GM11168 (cell line): Measurements from ENCODE around the gene CABLES2.
"Not testable (repeated sequence)": the region's sequence is repeated elsewhere in the genome, so short reads cannot be mapped to it uniquely, and the experiment has no call there.

Experiments used
- in situ Hi-C: fragments of 300-500 bp; cut with MboI; formaldehyde crosslinking; loops from one replicate; pipeline ENCODE4 v1.12.0; 2022; ENCODE audit warnings: low sequenced_read_pairs; ENCODE audit not compliant: unreplicated experiment

CABLES2 gene

DNA sequence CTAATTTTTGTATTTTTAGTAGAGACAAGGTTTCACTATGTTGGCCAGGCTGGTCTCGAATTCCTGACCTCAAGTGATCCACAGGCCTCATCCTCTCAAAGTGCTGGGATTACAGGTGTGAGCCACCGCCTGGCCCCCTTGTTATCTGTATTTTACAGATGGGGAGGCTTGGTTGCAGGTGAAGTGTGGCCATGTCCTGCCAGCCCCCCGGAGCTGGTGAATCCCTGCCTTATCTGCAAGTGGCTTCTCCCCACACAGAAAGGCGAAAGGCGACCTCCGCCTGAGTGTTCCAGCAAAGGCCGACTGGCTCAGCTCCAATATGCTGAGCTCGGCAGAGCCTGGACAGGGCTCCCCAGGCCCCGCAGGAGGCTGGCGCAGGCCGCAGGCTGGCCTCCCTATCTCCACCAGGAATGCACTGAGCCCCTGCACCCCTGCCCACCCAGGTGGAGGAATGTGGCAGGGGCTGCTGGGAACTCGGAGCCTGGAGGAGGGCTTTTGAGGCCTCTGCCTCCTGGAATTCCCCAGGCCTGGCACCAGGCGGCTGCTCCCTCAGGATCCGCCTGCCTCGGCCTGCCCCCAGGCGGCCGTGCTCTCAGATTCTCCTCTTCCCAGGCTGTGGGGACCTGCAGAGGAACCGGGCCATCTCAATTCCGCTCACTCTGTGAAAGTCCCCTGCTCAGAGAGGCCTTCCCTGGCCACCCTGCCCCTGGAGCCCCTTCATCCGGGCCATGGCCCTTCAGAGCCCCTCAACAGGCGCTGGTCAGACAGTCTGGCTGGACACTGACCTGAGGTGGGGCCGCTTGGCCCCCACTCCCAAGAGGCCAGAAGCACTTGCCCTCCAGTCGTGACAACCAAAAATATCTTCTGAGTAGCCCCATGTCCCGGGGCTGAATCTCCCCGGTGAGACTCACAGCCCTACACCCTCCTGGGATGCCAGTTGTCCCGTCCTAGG lies 30.7 kb downstream of the CABLES2 start:
- in situ Hi-C loops: loop anchor here (25.0 kb wide), 1 partner anchor 364 kb away; no protein-coding TSS in a partner anchor

DNA sequence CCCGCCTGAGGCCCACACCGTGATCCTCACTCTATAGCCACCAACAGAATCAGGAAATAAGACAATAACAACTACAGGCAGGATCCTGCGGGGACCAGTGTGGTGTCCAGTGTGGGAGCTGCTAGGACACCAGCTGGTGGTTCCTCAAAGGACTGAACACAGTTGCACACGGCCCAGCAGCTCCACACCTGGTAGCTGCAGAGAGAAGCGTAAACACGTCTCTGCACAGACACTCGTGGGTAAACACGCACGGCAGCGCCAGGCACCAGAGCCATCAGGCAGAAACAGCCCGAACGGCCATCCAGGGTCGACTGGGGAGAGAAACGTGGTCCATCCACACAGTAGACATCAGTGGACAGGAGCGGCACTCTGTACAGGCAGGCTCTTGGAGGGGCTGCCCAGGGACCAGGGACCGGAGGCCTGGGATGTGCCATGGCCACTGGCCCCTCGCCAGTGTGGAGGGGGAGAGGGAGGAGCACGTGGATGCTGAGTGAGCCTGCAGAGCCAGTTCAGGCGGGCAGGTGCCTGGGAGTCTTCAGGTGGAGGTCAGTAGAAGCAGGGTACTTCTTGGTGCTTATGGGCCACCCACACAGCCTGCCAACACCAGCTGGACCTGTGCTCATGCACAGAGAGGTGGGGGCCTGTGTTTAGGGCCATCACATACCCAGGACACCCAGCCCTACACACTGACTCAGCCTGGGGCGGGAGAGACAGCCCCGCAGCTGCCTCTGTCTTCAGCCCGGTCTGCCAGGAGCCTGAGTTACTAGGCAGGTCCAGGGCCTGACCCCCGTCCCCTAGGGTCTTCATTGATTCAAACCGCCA lies 32.5 kb downstream of the CABLES2 start:
- in situ Hi-C loops: loop anchor here (25.0 kb wide), 1 partner anchor 362 kb away; no protein-coding TSS in a partner anchor

DNA sequence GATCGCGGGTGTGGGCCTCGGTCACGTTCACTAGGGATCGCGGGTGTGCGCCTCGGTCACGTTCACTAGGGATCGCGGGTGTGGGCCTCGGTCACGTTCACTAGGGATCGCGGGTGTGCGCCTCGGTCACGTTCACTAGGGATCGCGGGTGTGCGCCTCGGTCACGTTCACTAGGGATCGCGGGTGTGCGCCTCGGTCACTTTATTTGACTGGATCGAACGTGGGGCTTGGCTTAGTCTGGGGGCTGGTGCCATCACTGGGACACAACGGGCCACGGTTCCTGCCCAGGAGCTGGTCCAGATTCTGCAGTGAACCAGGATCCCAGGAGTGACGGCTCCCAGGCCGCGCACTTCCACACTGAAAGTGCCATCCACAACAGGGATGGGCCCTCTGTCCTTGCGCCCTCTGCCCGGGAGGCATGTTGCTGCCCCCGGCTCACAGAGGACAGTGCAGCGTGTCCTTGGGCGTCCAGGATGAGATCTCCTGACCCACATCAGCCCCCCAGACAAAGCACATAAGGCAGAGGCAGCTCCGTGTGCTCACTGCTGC lies 33.4 kb downstream of the CABLES2 start:
- in situ Hi-C loops: not testable (repeated sequence)

DNA sequence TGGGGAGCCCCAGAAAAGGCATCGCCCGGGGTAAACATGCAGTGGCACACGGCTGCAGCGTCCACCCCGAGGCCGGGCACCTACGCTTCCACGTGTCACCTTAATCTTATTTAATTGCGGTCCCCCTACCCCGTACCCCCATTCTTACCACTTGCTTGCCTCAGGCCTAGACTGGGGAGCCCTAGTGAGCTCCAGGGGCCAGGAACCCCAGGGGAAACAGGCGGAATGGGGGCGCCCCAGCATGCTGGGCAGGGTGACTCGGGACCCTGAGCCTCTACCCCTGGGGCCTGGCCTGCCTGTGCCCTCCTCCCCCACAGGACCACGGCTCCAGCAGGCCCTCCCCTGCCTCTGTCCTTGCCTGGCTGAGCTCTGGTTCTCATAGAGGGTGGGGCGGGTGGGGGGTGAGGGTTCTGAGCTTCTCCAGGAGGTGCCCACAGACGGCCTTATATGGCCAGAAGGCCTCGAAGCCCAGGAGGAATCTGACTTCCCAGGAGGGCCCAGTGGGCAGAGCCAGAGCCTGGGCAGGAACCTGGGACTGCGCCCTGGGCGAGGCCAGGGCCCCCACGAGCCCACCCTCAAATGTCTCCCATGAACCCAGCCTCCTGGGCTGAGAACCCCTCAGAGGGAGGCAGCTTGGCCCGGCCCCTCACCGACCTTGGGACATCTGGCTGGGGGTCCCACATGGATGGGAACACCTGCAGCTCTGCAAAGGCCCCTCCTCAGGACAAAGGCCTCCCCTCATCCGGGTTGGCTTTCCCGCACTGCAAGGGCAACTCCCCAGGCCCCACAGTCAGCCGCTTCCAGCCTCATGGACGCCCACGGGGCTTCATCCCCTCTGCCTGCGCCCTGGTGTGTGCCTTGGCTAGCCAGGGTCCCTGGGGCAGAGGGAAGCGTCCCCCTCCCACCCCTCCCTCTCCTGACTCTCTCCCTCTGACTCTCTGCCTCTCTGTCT lies 34.8 kb downstream of the CABLES2 start:
- in situ Hi-C loops: no loop called here

DNA sequence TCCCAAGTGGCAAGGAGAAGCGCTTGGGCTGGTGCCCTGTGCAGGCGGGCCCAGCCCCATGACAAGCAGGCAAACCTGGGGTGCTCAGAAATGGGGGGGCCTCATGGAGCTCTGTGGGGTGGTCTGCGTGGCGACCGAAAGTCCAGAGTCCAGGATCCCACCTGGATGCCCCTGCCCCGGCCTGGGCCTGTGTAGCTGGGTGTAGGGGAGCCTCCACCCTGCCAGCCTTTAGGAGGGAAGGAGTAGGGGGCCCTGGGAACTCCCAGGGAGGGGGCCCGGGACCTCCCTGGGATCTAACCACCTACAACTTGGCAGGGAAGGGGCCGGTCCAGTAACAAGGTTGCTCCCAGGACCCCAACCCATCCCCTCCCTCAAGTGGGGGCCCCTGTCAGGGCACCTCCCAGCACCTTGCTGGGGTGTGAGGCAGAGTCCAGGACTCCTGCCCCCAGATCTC lies 35.5 kb downstream of the CABLES2 start:
- in situ Hi-C loops: no loop called here

DNA sequence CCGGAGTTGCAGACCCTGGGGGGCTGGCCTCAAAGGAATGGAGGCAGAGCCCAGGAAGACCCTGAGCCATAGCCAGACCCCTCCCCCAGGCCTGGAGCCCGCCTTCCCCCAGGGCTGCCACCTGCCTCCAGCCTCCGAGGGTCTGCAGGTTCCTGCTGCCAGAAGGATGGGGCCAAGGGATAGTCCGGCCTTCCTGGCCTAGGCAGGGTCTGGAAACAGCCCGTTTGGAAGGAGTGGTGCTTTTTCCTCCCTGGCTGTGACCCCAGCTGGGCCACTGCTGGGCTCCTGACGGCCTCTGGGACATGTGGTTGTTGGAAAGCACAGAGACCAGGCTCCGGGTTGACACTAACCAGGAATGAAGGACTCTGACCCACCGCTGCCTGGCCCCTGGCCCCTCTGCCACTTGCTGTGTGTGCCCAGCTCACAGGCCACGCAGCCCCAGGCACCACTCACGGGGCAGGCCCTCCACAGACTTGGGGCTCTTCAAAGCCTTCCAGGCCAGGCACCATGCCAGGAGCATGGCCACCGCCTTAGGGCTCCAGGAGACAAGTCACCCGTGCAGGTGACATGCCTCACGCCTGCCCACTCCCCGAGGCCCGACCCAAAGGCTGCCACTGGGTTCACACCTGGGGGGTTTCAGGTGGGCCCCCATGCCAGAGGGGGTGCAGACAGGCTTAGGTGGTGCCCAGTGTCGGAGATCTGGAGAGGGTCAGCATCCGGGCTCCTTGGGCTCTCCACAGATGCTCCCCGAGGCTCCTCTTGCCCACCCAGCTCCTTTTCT lies 36.1 kb downstream of the CABLES2 start:
- in situ Hi-C loops: no loop called here

DNA sequence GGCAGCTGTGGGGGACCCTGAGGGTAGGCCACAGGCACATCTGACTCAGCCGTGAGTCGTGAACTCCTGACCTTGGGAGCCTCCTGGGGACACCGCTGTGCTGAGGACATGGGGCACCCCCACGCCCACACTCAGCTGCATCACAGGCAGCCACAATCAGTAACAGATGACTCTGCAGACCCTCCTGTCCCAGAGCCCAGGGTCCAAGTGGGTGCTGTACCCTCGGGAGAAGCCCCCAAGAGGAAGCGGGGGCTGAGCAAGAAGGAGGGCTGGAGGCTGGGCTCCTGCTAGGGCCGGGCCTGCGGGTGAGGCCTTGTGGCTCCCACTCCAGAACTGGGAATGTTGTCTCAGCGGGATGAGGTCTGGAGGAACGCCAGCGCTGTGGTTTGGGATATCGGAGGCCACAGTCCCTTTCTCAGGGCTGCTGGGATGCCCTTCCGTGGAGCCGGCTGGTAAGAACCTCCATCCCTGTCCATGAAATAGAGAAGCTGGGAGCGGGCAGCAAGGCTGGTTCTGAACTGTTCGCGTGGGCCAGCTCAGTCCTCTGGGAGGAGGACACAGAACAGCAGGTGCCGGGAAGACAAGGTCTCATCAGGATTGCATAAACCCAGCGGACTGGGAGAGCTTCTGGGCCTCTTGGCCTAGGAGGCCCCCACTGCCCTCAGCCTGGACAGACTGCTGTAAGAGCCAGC lies 36.8 kb downstream of the CABLES2 start:
- in situ Hi-C loops: no loop called here

DNA sequence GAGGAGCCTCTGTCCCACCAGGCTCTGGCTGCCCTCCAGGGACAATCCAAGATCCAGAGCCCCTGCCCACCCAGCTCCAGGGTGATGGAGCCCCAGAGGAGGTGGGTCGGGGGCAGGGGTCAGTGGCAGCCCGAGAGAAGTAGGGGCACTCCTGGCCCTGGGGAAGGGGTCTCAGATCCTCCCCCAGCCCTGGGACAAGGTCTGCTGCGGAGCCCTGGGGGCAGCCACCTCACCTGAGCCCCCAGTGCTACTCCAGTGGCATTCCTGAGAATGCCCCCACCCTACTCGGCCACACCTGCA lies 37.3 kb downstream of the CABLES2 start:
- in situ Hi-C loops: no loop called here

DNA sequence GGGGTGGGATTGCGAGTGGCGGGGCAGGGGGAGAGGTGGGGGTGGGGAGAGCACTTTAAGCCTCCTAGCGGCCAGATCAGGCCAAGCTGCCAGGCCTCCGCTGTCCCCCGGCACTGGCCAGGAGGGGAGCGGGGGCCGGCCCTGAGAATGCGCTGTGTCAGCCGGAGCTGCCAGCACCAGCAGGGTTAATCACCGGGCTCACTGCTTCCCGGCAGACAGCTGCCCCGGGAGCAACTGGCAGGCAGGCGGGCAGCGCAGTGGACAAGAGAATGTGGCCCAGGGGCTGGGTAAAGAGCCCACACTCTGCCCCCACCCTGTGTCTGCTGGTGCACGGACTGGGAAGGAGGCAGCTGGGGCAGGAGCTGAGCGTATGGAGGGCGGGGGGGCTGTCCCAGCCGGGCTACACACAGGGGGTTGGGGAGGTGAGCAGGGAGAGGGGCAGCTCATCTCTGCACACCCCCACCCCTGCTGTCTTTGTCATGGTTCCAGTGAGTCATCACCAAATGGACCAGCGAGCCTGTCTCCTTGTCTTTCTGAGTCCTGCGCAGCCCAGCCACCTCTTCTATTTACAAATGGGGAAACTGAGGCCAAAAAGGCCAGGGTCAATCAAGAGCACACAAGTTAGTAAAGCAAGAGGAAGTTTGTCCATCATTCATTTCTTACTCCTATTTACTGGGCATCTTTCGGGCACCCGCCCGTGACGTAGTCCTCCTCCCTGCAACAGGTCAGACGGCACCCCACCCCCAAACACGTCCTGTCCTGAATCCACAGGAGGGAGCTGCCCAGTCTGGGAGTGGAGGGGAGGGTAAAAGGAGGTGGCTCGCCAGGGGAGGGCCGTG lies 37.9 kb downstream of the CABLES2 start:
- in situ Hi-C loops: no loop called here

DNA sequence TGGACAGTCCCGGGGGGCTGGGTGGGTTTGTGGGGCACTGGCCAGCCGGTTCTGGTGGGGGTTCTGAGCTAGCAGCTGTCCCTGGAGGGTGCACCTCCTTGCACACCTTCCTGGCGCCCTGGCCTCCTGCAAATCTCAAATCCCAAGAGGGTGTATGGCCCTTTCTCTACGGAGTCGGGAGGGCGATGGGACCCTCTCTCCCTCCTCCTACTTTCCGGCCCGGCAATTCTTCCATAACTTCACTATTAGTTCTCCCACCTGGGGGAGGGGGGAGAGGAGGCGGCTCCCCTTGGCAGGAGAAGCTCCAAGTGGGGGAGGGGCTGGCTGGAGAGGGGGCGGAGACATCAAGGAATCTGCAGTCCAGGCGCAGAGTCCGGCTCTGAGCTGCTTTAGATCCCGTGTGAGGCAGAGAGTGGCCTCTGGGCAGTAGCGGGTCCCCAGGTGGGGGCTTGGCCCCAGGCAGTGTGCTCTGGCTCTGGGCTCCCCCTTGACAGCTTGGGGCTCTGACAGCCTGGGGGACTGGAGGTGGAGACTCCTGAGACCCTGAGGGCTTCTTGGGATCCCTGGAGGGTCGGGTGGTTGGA lies 38.6 kb downstream of the CABLES2 start:
- in situ Hi-C loops: no loop called here

DNA sequence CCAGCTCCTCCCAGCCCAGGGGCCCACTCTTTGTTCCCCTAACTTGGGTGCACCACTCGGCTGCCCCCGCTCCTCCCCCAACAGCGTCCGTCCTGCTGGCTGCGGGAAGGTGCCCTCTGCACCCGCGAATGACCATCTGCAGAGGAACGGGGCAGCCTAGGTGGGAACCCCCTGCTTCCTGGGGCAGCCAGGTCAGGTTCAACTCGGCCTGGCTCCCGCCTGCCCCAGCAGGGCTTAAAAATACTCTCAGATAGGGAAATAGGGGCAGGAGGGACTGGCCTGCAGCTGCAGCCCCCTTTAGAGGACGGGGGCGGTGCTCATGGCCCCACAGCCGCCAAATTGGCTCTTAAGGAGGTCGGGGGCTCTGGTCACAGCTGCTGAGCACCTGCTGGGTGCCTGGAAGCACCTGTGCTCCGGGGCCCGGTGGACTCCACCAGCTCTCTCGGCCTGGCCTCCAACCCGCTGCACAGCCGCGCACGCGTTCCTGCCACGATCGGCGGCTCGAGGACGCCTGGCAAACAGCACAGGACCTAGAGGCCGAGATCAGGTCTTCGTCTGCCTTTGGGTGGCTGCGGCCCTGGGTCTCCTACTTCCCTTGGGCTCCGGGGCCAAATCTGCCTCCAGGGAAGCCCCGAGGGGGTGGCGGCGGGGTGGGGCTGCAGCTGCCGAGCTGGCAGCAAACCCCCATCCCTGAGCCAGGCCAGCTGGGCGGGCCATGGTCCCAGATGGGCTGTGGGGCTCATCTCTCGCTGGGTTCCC lies 39.3 kb downstream of the CABLES2 start:
- in situ Hi-C loops: no loop called here

DNA sequence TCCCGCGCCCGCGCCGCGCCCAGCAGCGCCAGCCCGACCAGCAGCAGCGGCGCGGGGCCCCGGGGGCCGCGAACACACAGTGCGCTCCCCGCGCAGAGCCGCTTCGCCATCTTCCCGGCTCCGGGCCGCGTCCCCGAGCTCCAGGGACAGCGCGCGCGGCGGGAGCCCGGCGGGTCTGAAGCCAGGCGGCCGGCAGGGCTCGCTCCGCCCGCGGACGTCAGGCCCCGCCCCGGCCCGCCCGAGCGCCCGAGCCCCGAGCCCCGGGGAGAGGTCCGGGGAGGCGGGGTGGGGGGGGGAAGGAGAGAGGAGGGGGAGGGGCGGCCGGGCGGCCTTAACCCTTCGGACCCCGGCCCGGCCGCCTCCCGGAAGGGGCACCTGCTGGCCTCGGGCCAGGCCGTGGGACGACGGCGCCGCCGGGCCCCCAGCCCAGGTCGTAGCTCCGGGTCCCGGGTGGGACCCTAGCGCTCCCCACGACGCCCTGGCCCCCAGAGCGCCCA lies 39.9 kb downstream of the CABLES2 start, which contains the start of gene LAMA5:
LAMA5 (minus strand) TSS at position 177 of the 497 bp plus-strand sequence; CDS start at position 110, 67 bp downstream.
- in situ Hi-C loops: no loop called here

DNA sequence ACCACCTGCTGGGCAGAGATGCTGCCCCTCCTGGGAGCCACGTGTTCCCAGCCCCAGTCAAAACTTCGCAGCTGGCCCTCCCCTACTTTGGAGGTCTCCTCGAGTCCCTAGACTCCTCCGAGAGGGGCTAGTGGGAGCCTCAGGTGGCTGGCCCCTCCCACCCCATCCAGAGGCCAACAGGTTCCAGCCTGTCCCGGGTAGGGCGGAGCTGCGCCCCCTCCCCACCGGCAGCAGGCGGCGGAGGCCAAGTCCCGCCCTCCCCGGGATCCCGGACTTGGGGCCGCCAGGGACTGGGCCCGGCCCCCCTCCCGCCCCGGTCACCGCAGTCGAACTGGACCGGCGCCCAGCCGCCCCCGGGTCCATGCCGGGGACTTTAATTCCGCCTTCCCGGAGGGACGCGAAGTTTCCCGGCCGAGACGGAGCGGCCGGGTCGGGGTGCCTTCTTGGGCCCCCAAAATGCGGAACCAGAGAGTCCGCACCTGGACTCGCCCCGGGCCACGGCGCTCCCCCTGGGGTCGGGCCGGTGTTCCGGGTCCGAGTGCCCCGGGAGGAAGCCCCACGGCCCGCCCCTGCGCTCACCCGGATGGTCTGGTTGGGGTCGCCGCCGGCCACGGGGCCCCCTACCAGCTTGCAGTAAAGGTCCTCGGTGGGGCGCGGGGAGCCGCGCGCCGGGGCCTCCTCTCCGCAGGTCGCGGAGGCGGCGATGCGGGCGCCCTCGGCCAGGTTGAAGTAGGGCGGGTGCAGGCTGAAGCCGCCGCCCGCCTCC lies 40.5 kb downstream of the CABLES2 start:
- in situ Hi-C loops: no loop called here

DNA sequence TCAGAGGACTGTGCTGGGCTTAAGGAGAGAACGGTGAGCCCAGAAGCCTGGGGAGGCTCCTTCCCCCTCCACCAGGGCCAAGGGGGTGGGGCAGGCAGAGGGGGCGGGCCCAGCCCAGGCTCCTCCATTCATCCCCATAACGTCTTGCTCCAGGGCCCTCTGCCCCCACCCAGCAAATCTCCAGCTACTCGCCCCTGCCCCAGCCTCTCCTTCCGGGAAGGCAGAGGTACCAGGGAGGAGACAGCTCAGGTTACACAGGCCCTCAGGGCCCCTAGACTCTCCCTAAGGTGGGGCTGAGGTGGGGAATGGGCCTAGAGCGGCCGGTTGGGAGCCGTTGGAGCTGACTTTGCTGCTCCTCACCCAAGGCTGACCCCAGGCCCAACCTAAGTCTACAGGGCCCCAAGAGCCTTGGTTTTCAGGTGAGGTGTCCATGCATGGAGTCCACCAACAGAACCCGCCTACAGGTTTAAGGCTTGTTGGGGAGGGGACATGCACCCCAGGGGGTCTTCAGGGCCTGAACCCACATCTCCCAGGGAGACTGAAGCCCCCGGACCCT lies 41.2 kb downstream of the CABLES2 start:
- in situ Hi-C loops: no loop called here
